HepG2 (cell line): ENCODE measurements around the gene C17orf75. TPM values are rescaled to one million over a fixed set of nuclear protein-coding genes. Genes with fewer than 3 reads are reported as not detected.

Experiments used
- ATF1 ChIP-seq: IDR thresholded peaks from 2 replicates; pipeline ENCODE4 v1.6.1; 2016; ENCODE audit warnings: mild to moderate bottlenecking, control low read depth
- ATM ChIP-seq: fragments of 450-650 bp; IDR thresholded peaks from 2 replicates; pipeline ENCODE4 v1.7.1; 2017; ENCODE audit warnings: mild to moderate bottlenecking, borderline replicate concordance
- CREM ChIP-seq, 2 experiments: sonication (generic) in 1 of 2; formaldehyde crosslinking in 1 of 2; IDR thresholded peaks; 2 replicates each; pipeline versions ENCODE4 v1.4.0 to v1.6.1; 2016 to 2020; ENCODE audit warnings: antibody characterized with exemption in 1 of 2, mild to moderate bottlenecking in 1 of 2, missing genetic modification reagents in 1 of 2
- EEA1 ChIP-seq: sonication (generic); formaldehyde crosslinking; IDR thresholded peaks from 2 replicates; pipeline ENCODE4 v1.5.1; 2020; ENCODE audit warnings: mild to moderate bottlenecking, missing genetic modification reagents, borderline replicate concordance
- FOXJ3 ChIP-seq: sonication (generic); formaldehyde crosslinking; IDR thresholded peaks from 2 replicates; pipeline ENCODE4 v1.4.0; 2020; ENCODE audit warnings: missing genetic modification reagents, mild to moderate bottlenecking, borderline replicate concordance
- GATAD1 ChIP-seq: IDR thresholded peaks from 2 replicates; pipeline ENCODE4 v1.6.1; 2016; ENCODE audit warnings: missing genetic modification reagents, missing compliant biosample characterization
- HNRNPL ChIP-seq: fragments of 200-400 bp; formaldehyde crosslinking; IDR thresholded peaks from 2 replicates; pipeline ENCODE4 v1.6.1; 2017; ENCODE audit warnings: mild to moderate bottlenecking, low read depth, low read length
- KDM5A ChIP-seq: fragments of 200-600 bp; sonication (generic); IDR thresholded peaks from 2 replicates; pipeline ENCODE4 v1.7.0; 2018; ENCODE audit warnings: antibody characterized with exemption, mild to moderate bottlenecking, low read length, borderline replicate concordance
- NAIF1 ChIP-seq: sonication (generic); formaldehyde crosslinking; IDR thresholded peaks from 2 replicates; pipeline ENCODE4 v1.5.0; 2020; ENCODE audit warnings: mild to moderate bottlenecking, missing genetic modification reagents, borderline replicate concordance
- NFYC ChIP-seq: IDR thresholded peaks from 2 replicates; pipeline ENCODE4 v1.6.1; 2016; ENCODE audit warnings: missing genetic modification reagents, missing compliant biosample characterization
- PTBP1 ChIP-seq: fragments of 200-400 bp; formaldehyde crosslinking; IDR thresholded peaks from 2 replicates; pipeline ENCODE4 v1.6.1; 2018; ENCODE audit warnings: low read length, low read depth; ENCODE audit not compliant: poor library complexity, severe bottlenecking
- REL ChIP-seq: sonication (generic); formaldehyde crosslinking; conservative IDR thresholded peaks from 2 replicates; pipeline ENCODE4 v1.8.0; 2022; ENCODE audit warnings: mild to moderate bottlenecking, missing genetic modification reagents, moderate library complexity
- SALL2 ChIP-seq: sonication (generic); formaldehyde crosslinking; IDR thresholded peaks from 2 replicates; pipeline ENCODE4 v1.8.1; 2023; ENCODE audit warnings: mild to moderate bottlenecking, missing genetic modification reagents, inconsistent platforms
- SSRP1 ChIP-seq: IDR thresholded peaks from 2 replicates; pipeline ENCODE4 v1.6.1; 2016; ENCODE audit warnings: control low read depth
- THAP11 ChIP-seq: IDR thresholded peaks from 2 replicates; pipeline ENCODE4 v1.6.1; 2016; ENCODE audit warnings: missing biosample characterization, missing genetic modification reagents
- ZC3H13 ChIP-seq: sonication (generic); formaldehyde crosslinking; IDR thresholded peaks from 2 replicates; pipeline ENCODE4 v1.8.1; 2023; ENCODE audit warnings: mild to moderate bottlenecking, missing genetic modification reagents, moderate library complexity
- ZFY ChIP-seq: sonication (generic); formaldehyde crosslinking; IDR thresholded peaks from 2 replicates; pipeline ENCODE4 v1.4.0; 2020; ENCODE audit warnings: missing genetic modification reagents
- ZNF296 ChIP-seq: sonication (generic); formaldehyde crosslinking; conservative IDR thresholded peaks from 2 replicates; pipeline ENCODE4 v1.5.0; 2020; ENCODE audit warnings: mild to moderate bottlenecking, missing genetic modification reagents
- ZNF367 ChIP-seq: sonication (generic); formaldehyde crosslinking; IDR thresholded peaks from 2 replicates; pipeline ENCODE4 v1.4.0; 2020; ENCODE audit warnings: missing genetic modification reagents, borderline replicate concordance
- ZNF619 ChIP-seq: sonication (generic); formaldehyde crosslinking; IDR thresholded peaks from 2 replicates; pipeline ENCODE4 v1.4.0; 2020; ENCODE audit warnings: mild to moderate bottlenecking, missing genetic modification reagents
- ZNF883 ChIP-seq: sonication (generic); formaldehyde crosslinking; IDR thresholded peaks from 2 replicates; pipeline ENCODE4 v1.5.1; 2020; ENCODE audit warnings: mild to moderate bottlenecking, missing genetic modification reagents; ENCODE audit errors: not compliant biosample characterization
- ZSCAN25 ChIP-seq: sonication (generic); formaldehyde crosslinking; IDR thresholded peaks from 2 replicates; pipeline ENCODE4 v1.8.0; 2022; ENCODE audit warnings: mild to moderate bottlenecking, missing genetic modification reagents
- ZSCAN31 ChIP-seq: sonication (generic); formaldehyde crosslinking; IDR thresholded peaks from 2 replicates; pipeline ENCODE4 v1.5.0; 2020; ENCODE audit warnings: low read depth, mild to moderate bottlenecking, missing genetic modification reagents
- polyA plus RNA-seq, 8 experiments: library from polyadenylated mRNA; depleted of rRNA in 3 of 8; stranded (reverse) in 7 of 8; unstranded in 1 of 8; fragments of >200 nt; fragmentation: Illumina TruSeq in 4 of 8; extraction: Trizol in 4 of 8; gene quantifications; 2 replicates each; pipeline versions ENCODE4 v1.2.1 to v1.2.3, GENCODE V29; 2011 to 2016; ENCODE audit warnings: low read depth in 4 of 8, missing spikeins in 1 of 8, mixed read lengths in 1 of 8; ENCODE audit not compliant: insufficient read depth in 1 of 8
- total RNA-seq, 5 experiments: library from RNA; depleted of rRNA; stranded (reverse); fragments of >200 nt; fragmentation: Illumina TruSeq; extraction: Trizol; gene quantifications; 2 replicates each; pipeline ENCODE4 v1.2.3, GENCODE V29; 2016; ENCODE audit warnings: low read depth in 1 of 5
- TF ChIP-seq, protein P1 (sequence below): IDR thresholded peaks from 2 replicates; pipeline ENCODE4 v1.6.1; 2012; ENCODE audit warnings: inconsistent platforms
- TF ChIP-seq, protein P2 (sequence below): sonication (generic); formaldehyde crosslinking; IDR thresholded peaks from 2 replicates; pipeline ENCODE4 v1.4.0; 2020; ENCODE audit warnings: missing genetic modification reagents, borderline replicate concordance
- TF ChIP-seq, protein P3 (sequence below): fragments of 450-650 bp; IDR thresholded peaks from 2 replicates; pipeline ENCODE4 v1.6.1; 2017

C17orf75 gene
- total and polyA plus RNA-seq, 2 of the 13 experiments (the other 11 are each of a cell fraction or from before 2014, with no cell fraction given): 16.2 to 33.0 TPM

DNA sequence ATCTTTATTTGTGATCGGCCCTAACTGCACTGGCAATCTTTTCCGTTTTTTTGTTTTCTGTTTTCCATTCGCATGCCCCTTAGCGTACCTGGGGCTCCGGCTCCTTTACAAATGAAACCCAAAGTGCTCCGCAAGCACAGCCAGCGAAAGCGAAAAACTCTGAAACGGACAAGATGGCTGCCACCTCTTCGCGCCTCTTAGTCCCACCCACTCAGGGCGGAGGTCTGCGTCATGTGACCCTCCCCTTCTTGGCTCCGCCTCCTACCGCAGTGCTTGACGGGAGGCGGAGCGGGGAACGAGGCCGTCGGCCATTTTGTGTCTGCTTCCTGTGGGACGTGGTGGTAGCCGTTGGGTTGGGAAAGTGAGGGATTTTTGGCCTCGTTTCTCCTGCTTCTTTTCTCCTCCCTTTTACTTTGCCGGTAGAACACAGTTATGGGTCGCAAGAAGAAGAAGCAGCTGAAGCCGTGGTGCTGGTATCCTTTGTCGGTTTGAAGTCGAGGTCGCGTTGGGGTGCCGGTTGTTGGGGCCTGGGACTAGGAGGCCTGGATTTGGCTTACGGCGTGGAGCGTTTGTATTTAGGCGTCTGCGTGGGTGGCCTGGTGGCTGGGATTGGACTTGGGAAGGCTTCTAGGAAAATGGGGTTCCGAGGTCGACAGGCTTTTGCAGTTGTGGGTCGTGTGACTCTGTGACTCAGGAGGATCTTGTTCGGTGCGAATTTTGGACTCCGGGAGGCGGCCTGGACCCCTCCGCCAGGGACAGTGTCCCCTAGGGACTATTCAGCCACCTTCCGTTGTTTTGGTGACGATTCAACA lies 8.1 kb upstream of the C17orf75 start, which contains the start of gene ZNF207 (continued):
- TF ChIP-seq HNRNPL (peak; percentile 59; the same call in 1 of the 2 replicates), THAP11 (CRISPR knock-in tag) (peak; percentile 91), SALL2 (CRISPR knock-in tag) (no peak; the same call in 1 of the 2 replicates), FOXJ3 (CRISPR knock-in tag) (0 out of 2 replicates have a peak, but pooled peaks have one; percentile 37), EEA1 (peak; percentile 48; the same call in 1 of the 2 replicates), ZNF296 (CRISPR knock-in tag) (no peak), ZC3H13 (CRISPR knock-in tag) (no peak), ZSCAN31 (CRISPR knock-in tag) (peak; percentile 58), SSRP1 (CRISPR knock-in tag) (no peak), ZSCAN25 (peak; percentile 51; the same call in 1 of the 2 replicates), ZNF367 (CRISPR knock-in tag) (peak; percentile 20; the same call in 1 of the 2 replicates), ZFY (peak; percentile 96), NAIF1 (CRISPR knock-in tag) (peak; percentile 30; the same call in 1 of the 2 replicates), PTBP1 (no peak), ATF1 (CRISPR knock-in tag) (no peak; the same call in 1 of the 2 replicates), KDM5A (peak; percentile 73; the same call in 1 of the 2 replicates), REL (CRISPR knock-in tag) (no peak; the same call in 1 of the 2 replicates), ZNF883 (peak; percentile 50), GATAD1 (CRISPR knock-in tag) (peak; percentile 86), CREM (IDR thresholded peaks at IDR 0.05) (peak; percentile 61; the same call in 1 of the 2 replicates), CREM (CRISPR knock-in tag; IDR thresholded peaks at IDR 0.05) (no peak), ZNF619 (CRISPR knock-in tag) (no peak), ATM (no peak), NFYC (peak; percentile 68)
- TF ChIP-seq, protein P1, sequence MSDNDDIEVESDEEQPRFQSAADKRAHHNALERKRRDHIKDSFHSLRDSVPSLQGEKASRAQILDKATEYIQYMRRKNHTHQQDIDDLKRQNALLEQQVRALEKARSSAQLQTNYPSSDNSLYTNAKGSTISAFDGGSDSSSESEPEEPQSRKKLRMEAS: peak; percentile 43; the same call in 1 of the 2 replicates
- TF ChIP-seq, protein P2, sequence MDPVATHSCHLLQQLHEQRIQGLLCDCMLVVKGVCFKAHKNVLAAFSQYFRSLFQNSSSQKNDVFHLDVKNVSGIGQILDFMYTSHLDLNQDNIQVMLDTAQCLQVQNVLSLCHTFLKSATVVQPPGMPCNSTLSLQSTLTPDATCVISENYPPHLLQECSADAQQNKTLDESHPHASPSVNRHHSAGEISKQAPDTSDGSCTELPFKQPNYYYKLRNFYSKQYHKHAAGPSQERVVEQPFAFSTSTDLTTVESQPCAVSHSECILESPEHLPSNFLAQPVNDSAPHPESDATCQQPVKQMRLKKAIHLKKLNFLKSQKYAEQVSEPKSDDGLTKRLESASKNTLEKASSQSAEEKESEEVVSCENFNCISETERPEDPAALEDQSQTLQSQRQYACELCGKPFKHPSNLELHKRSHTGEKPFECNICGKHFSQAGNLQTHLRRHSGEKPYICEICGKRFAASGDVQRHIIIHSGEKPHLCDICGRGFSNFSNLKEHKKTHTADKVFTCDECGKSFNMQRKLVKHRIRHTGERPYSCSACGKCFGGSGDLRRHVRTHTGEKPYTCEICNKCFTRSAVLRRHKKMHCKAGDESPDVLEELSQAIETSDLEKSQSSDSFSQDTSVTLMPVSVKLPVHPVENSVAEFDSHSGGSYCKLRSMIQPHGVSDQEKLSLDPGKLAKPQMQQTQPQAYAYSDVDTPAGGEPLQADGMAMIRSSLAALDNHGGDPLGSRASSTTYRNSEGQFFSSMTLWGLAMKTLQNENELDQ (CRISPR knock-in tag): no peak
- TF ChIP-seq, protein P3, sequence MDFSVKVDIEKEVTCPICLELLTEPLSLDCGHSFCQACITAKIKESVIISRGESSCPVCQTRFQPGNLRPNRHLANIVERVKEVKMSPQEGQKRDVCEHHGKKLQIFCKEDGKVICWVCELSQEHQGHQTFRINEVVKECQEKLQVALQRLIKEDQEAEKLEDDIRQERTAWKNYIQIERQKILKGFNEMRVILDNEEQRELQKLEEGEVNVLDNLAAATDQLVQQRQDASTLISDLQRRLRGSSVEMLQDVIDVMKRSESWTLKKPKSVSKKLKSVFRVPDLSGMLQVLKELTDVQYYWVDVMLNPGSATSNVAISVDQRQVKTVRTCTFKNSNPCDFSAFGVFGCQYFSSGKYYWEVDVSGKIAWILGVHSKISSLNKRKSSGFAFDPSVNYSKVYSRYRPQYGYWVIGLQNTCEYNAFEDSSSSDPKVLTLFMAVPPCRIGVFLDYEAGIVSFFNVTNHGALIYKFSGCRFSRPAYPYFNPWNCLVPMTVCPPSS: no peak
